ENCODE results near the gene SEPTIN2.

- TF ChIP-seq EZH2 (IDR thresholded peaks at IDR 0.05; ENCODE audit: low read depth, unreplicated experiment) (no peak), CTCF (conservative IDR thresholded peaks at IDR 0.05; ENCODE audit: low read depth in 2 of 2) (no peak), EZH2phosphoT487 (IDR thresholded peaks at IDR 0.05; ENCODE audit: unreplicated experiment) (no peak), CREB1 (CRISPR knock-in tag; IDR thresholded peaks at IDR 0.05; ENCODE audit: low read depth) (no peak), POLR2AphosphoS5 (IDR thresholded peaks at IDR 0.05; ENCODE audit: low read depth) (no peak)
Measured at GRCh38 chr2:241282555-241282954, 33.2 kb upstream of the SEPTIN2 start.

Data from GM23338 (cell line).